ENCODE measurements around the gene PSME3IP1.
A peak's percentile ranks its signal among the peaks of the same experiment; 100 is the strongest.

PSME3IP1 gene

GRCh38 chr16:57185945-57186871, at the start of gene PSME3IP1, which contains the start of gene RSPRY1 (continued):
- TF ChIP-seq, protein P1, sequence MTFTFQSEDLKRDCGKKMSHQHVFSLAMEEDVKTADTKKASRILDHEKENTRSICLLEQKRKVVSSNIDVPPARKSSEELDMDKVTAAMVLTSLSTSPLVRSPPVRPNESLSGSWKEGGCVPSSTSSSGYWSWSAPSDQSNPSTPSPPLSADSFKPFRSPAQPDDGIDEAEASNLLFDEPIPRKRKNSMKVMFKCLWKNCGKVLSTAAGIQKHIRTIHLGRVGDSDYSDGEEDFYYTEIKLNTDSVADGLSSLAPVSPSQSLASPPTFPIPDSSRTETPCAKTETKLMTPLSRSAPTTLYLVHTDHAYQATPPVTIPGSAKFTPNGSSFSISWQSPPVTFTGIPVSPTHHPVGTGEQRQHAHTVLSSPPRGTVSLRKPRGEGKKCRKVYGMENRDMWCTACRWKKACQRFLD (tag by site-specific recombination; IDR thresholded peaks at IDR 0.05) = no peak
- TF ChIP-seq ZNF549 (tag by site-specific recombination; IDR thresholded peaks at IDR 0.05) (no peak), ZNF600 (tag by site-specific recombination; IDR thresholded peaks at IDR 0.05) (peak; percentile 76; the same call in 1 of the 2 replicates), ZNF785 (tag by site-specific recombination; IDR thresholded peaks at IDR 0.05) (no peak), KLF9 (tag by site-specific recombination; IDR thresholded peaks at IDR 0.05; ENCODE audit: low read depth) (peak; percentile 84), ATF2 (tag by site-specific recombination; IDR thresholded peaks at IDR 0.05; ENCODE audit: low read depth) (no peak), ZIC2 (tag by site-specific recombination; IDR thresholded peaks at IDR 0.05) (no peak), ZNF510 (tag by site-specific recombination; IDR thresholded peaks at IDR 0.05; ENCODE audit: insufficient replicate concordance) (no peak), ZNF366 (tag by site-specific recombination; conservative IDR thresholded peaks at IDR 0.05) (no peak), ZNF10 (tag by site-specific recombination; IDR thresholded peaks at IDR 0.05) (no peak), ZNF558 (tag by site-specific recombination; IDR thresholded peaks at IDR 0.05) (no peak), WT1 (tag by site-specific recombination; IDR thresholded peaks at IDR 0.05) (no peak), ZSCAN16 (tag by site-specific recombination; IDR thresholded peaks at IDR 0.05) (no peak), ZNF175 (tag by site-specific recombination; IDR thresholded peaks at IDR 0.05) (no peak), SALL2 (tag by site-specific recombination; IDR thresholded peaks at IDR 0.05; ENCODE audit: borderline replicate concordance) (no peak), ZNF639 (tag by site-specific recombination; IDR thresholded peaks at IDR 0.05) (no peak), ZNF211 (tag by site-specific recombination; IDR thresholded peaks at IDR 0.05; ENCODE audit: low read depth) (no peak), FEZF1 (tag by site-specific recombination; IDR thresholded peaks at IDR 0.05) (no peak), ZFP3 (tag by site-specific recombination; IDR thresholded peaks at IDR 0.05; ENCODE audit: low read depth) (no peak), ZBTB10 (tag by site-specific recombination; IDR thresholded peaks at IDR 0.05) (peak; percentile 32; the same call in 1 of the 2 replicates)
- TF ChIP-seq, protein P2, sequence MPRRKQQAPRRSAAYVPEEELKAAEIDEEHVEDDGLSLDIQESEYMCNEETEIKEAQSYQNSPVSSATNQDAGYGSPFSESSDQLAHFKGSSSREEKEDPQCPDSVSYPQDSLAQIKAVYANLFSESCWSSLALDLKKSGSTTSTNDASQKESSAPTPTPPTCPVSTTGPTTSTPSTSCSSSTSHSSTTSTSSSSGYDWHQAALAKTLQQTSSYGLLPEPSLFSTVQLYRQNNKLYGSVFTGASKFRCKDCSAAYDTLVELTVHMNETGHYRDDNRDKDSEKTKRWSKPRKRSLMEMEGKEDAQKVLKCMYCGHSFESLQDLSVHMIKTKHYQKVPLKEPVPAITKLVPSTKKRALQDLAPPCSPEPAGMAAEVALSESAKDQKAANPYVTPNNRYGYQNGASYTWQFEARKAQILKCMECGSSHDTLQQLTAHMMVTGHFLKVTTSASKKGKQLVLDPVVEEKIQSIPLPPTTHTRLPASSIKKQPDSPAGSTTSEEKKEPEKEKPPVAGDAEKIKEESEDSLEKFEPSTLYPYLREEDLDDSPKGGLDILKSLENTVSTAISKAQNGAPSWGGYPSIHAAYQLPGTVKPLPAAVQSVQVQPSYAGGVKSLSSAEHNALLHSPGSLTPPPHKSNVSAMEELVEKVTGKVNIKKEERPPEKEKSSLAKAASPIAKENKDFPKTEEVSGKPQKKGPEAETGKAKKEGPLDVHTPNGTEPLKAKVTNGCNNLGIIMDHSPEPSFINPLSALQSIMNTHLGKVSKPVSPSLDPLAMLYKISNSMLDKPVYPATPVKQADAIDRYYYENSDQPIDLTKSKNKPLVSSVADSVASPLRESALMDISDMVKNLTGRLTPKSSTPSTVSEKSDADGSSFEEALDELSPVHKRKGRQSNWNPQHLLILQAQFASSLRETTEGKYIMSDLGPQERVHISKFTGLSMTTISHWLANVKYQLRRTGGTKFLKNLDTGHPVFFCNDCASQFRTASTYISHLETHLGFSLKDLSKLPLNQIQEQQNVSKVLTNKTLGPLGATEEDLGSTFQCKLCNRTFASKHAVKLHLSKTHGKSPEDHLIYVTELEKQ (tag by site-specific recombination; IDR thresholded peaks at IDR 0.05; ENCODE audit: borderline replicate concordance) = no peak
- TF ChIP-seq, protein P3, sequence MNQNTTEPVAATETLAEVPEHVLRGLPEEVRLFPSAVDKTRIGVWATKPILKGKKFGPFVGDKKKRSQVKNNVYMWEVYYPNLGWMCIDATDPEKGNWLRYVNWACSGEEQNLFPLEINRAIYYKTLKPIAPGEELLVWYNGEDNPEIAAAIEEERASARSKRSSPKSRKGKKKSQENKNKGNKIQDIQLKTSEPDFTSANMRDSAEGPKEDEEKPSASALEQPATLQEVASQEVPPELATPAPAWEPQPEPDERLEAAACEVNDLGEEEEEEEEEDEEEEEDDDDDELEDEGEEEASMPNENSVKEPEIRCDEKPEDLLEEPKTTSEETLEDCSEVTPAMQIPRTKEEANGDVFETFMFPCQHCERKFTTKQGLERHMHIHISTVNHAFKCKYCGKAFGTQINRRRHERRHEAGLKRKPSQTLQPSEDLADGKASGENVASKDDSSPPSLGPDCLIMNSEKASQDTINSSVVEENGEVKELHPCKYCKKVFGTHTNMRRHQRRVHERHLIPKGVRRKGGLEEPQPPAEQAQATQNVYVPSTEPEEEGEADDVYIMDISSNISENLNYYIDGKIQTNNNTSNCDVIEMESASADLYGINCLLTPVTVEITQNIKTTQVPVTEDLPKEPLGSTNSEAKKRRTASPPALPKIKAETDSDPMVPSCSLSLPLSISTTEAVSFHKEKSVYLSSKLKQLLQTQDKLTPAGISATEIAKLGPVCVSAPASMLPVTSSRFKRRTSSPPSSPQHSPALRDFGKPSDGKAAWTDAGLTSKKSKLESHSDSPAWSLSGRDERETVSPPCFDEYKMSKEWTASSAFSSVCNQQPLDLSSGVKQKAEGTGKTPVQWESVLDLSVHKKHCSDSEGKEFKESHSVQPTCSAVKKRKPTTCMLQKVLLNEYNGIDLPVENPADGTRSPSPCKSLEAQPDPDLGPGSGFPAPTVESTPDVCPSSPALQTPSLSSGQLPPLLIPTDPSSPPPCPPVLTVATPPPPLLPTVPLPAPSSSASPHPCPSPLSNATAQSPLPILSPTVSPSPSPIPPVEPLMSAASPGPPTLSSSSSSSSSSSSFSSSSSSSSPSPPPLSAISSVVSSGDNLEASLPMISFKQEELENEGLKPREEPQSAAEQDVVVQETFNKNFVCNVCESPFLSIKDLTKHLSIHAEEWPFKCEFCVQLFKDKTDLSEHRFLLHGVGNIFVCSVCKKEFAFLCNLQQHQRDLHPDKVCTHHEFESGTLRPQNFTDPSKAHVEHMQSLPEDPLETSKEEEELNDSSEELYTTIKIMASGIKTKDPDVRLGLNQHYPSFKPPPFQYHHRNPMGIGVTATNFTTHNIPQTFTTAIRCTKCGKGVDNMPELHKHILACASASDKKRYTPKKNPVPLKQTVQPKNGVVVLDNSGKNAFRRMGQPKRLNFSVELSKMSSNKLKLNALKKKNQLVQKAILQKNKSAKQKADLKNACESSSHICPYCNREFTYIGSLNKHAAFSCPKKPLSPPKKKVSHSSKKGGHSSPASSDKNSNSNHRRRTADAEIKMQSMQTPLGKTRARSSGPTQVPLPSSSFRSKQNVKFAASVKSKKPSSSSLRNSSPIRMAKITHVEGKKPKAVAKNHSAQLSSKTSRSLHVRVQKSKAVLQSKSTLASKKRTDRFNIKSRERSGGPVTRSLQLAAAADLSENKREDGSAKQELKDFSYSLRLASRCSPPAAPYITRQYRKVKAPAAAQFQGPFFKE (tag by site-specific recombination; IDR thresholded peaks at IDR 0.05; ENCODE audit: borderline replicate concordance) = no peak

Data from HEK293 (cell line).